ENCODE results near the gene ADAM10. TPM values are rescaled to one million over a fixed set of nuclear protein-coding genes. Genes with fewer than 3 reads are reported as not detected.

The ADAM10 gene
- polyA plus RNA-seq, 1 donor (not counting 4 experiments of a cell fraction or from before 2014, with no cell fraction given), result 198 TPM

DNA sequence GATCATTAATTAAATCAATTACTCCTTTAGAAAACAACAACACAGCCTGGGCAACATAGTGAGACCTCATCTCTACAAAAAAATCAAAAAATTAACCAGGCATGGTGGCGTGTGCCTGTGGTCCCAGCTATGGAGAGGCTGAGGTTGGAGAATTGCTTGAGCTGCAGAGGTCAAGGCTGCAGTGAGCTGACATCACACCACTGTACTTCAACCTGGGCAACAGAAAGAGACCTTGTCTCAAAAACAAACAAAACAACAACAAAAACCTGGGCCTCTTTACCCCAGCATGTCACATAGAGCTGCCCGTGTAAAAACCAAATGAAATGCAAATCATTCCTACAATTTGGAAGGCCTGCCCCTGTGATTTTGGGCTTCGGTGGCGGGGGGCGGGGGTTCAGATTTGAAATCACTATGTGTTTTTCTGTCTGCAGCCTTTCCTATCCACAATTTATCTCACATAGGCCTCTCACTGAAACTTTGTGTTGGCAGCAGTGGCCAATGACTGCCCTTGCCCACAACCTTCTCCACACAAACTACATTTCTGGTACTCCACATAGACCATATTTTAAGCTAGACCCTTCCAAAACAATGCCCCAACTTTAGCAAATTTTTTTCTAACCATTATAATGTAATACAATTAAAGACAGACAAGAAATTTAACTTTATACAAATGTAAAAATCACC is 6.5 kb downstream of the ADAM10 start:
- Histone ChIP-seq H3K27ac (ENCODE audit: control insufficient read depth, insufficient read depth, low read length) (no peak overlapping the region), H3K9ac (ENCODE audit: control insufficient read depth, extremely low read depth, insufficient read depth, low read length) (no peak overlapping the region), H2AFZ (ENCODE audit: control insufficient read depth, low read length) (no peak overlapping the region), H3K9me3 (ENCODE audit: control insufficient read depth, low read depth, low read length) (no peaks in the 10 kb centered on the region), H3K27me3 (ENCODE audit: control insufficient read depth, extremely low read depth, insufficient read depth, low read length) (no peaks in the 10 kb centered on the region), H3K4me3 (ENCODE audit: control insufficient read depth in 2 of 3, extremely low read depth in 1 of 3, insufficient read depth in 2 of 3, low read depth in 1 of 3, low read length in 3 of 3) (no peak overlapping the region), H3K79me2 (ENCODE audit: control insufficient read depth, insufficient read depth, low read length) (peaks cover 96% of the 10 kb centered on the region), H4K20me1 (ENCODE audit: control insufficient read depth, extremely low read depth, insufficient read depth, low read length) (no peaks in the 10 kb centered on the region), H3K9me1 (ENCODE audit: control insufficient read depth, extremely low read depth, insufficient read depth, low read length) (no peaks in the 10 kb centered on the region), H3K4me1 (ENCODE audit: control insufficient read depth, extremely low read depth, insufficient read depth, low read length) (peaks cover 17% of the 10 kb centered on the region), H3K4me2 (ENCODE audit: control insufficient read depth, extremely low read depth, insufficient read depth, low read depth, low read length) (no peak overlapping the region), H3K36me3 (ENCODE audit: control insufficient read depth in 2 of 2, extremely low read depth in 1 of 2, insufficient read depth in 2 of 2, low read length in 2 of 2) (no peaks in the 10 kb centered on the region)
- DNase-seq (ENCODE audit: low read depth, low spot score), result no peak
- dilution Hi-C loops (cut with MboI; ENCODE audit: extremely low pct_ligation_motif_present, low sequenced_read_pairs), result no loop called here
- TF ChIP-seq CTCF (optimal IDR thresholded peaks at IDR 0.05 in 1 of 3, IDR thresholded peaks at IDR 0.05 in 1 of 3, conservative IDR thresholded peaks at IDR 0.05 in 1 of 3; ENCODE audit: extremely low read depth in 1 of 3, insufficient read depth in 2 of 3, low read length in 3 of 3) (no peak), EZH2 (IDR thresholded peaks at IDR 0.05; ENCODE audit: low read length) (no peak)
- no peak for FAIRE-seq

DNA sequence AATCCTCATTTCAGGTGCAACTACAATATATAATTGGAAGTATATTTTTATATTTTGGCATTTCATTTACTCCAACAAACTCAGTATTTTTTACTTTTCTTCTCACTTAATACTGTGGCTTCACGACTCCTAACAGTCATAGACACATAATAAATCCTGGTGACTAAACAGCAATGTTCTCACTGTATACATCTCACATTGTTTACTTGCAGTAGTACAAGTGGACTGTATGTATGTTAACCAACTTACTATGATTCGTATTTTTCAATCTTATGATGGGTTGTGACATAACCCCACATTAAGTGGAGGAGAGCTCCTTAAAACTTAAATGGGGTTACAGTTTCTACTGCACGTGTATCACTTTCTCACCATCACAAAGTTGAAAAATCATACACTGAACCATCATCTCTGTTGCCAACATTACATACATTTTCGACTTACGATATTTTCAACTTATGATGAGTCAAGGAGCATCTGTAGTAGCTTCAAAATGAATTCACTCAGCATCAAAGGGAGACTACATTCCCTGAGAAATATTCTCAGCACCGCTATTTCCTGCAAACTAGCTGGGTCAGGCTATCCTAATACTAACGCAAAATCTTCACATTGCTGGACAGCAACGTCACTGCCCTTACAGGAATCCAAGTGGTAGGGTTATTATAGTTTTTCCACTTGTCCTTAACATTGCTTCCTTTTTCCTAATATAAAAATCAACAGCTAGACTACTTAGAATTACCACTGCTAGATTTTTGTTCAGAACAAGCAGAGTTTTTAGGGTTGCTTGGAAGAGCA is 7.3 kb downstream of the ADAM10 start:
- Histone ChIP-seq H3K4me2 (ENCODE audit: control insufficient read depth, extremely low read depth, insufficient read depth, low read depth, low read length) (no peak overlapping the region), H2AFZ (ENCODE audit: control insufficient read depth, low read length) (no peak overlapping the region), H3K4me1 (ENCODE audit: control insufficient read depth, extremely low read depth, insufficient read depth, low read length) (peaks cover 25% of the 10 kb centered on the region), H3K4me3 (ENCODE audit: control insufficient read depth in 2 of 3, extremely low read depth in 1 of 3, insufficient read depth in 2 of 3, low read depth in 1 of 3, low read length in 3 of 3) (no peak overlapping the region), H3K9ac (ENCODE audit: control insufficient read depth, extremely low read depth, insufficient read depth, low read length) (no peak overlapping the region), H4K20me1 (ENCODE audit: control insufficient read depth, extremely low read depth, insufficient read depth, low read length) (no peaks in the 10 kb centered on the region), H3K36me3 (ENCODE audit: control insufficient read depth in 2 of 2, extremely low read depth in 1 of 2, insufficient read depth in 2 of 2, low read length in 2 of 2) (no peaks in the 10 kb centered on the region), H3K27ac (ENCODE audit: control insufficient read depth, insufficient read depth, low read length) (no peak overlapping the region), H3K27me3 (ENCODE audit: control insufficient read depth, extremely low read depth, insufficient read depth, low read length) (no peaks in the 10 kb centered on the region), H3K79me2 (ENCODE audit: control insufficient read depth, insufficient read depth, low read length) (peaks cover 96% of the 10 kb centered on the region), H3K9me3 (ENCODE audit: control insufficient read depth, low read depth, low read length) (no peaks in the 10 kb centered on the region), H3K9me1 (ENCODE audit: control insufficient read depth, extremely low read depth, insufficient read depth, low read length) (no peaks in the 10 kb centered on the region)
- dilution Hi-C loops (cut with MboI; ENCODE audit: extremely low pct_ligation_motif_present, low sequenced_read_pairs), result no loop called here
- DNase-seq (ENCODE audit: low read depth, low spot score) (no peak), FAIRE-seq (no peak)
- TF ChIP-seq EZH2 (IDR thresholded peaks at IDR 0.05; ENCODE audit: low read length) (no peak), CTCF (optimal IDR thresholded peaks at IDR 0.05 in 1 of 3, IDR thresholded peaks at IDR 0.05 in 1 of 3, conservative IDR thresholded peaks at IDR 0.05 in 1 of 3; ENCODE audit: extremely low read depth in 1 of 3, insufficient read depth in 2 of 3, low read length in 3 of 3) (no peak)
